ENCODE results near the gene MEPE.

DNA sequence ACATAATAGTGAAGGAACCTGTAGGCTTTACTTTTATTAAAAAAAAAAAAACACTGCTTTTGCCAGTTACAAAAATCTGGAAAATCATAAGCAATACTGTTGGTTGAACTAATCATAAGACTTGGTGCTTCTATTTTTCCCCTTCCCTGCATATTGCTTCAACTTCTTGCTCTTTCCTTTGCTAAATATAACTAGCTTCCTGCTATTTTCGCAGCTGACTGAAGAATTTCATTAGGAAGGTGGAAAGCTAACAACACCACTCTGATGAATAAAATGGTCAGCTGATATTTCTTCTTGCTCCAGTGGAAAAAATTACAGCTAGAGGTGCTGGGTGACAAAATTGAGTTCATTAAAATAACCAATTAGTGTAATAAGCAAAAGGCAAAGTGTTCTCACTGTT lies 39.3 kb downstream of the MEPE start:
- TF ChIP-seq, protein P1, sequence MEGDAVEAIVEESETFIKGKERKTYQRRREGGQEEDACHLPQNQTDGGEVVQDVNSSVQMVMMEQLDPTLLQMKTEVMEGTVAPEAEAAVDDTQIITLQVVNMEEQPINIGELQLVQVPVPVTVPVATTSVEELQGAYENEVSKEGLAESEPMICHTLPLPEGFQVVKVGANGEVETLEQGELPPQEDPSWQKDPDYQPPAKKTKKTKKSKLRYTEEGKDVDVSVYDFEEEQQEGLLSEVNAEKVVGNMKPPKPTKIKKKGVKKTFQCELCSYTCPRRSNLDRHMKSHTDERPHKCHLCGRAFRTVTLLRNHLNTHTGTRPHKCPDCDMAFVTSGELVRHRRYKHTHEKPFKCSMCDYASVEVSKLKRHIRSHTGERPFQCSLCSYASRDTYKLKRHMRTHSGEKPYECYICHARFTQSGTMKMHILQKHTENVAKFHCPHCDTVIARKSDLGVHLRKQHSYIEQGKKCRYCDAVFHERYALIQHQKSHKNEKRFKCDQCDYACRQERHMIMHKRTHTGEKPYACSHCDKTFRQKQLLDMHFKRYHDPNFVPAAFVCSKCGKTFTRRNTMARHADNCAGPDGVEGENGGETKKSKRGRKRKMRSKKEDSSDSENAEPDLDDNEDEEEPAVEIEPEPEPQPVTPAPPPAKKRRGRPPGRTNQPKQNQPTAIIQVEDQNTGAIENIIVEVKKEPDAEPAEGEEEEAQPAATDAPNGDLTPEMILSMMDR (IDR thresholded peaks at IDR 0.05; ENCODE audit: low read length): no peak
- TF ChIP-seq EZH2 (IDR thresholded peaks at IDR 0.05; ENCODE audit: borderline replicate concordance, low read length): no peak
